H9 (cell line): ENCODE results near the gene LYPD6. TPM values are rescaled to one million over a fixed set of nuclear protein-coding genes. Genes with fewer than 3 reads are reported as not detected.

ENCODE experiments used
- DNase-seq: peaks from one replicate; pipeline ENCODE4 v3.0.0-alpha.2; 2017
- H2AFZ ChIP-seq: one replicate; pipeline ENCODE4 v1.6.1; 2013; ENCODE audit warnings: mild to moderate bottlenecking, low read length, control low read depth, moderate library complexity
- H2AK5ac ChIP-seq: 2 replicates; pipeline ENCODE4 v1.6.1; 2013; ENCODE audit warnings: low read length, control low read depth, mixed read lengths; ENCODE audit not compliant: insufficient read length
- H2BK120ac ChIP-seq: one replicate; pipeline ENCODE4 v1.6.1; 2013; ENCODE audit warnings: low read depth, mild to moderate bottlenecking, low read length, control low read depth, inconsistent platforms; ENCODE audit not compliant: poor library complexity, severe bottlenecking
- H2BK12ac ChIP-seq: 2 replicates; pipeline ENCODE4 v1.6.1; 2013; ENCODE audit warnings: low read length, control low read depth, mixed read lengths, low read depth; ENCODE audit not compliant: insufficient read length
- H2BK15ac ChIP-seq: 2 replicates; pipeline ENCODE4 v1.6.1; 2013; ENCODE audit warnings: low read depth, low read length, control low read depth
- H2BK20ac ChIP-seq: one replicate; pipeline ENCODE4 v1.6.1; 2013; ENCODE audit warnings: low read depth, mild to moderate bottlenecking, low read length, control low read depth, inconsistent platforms; ENCODE audit not compliant: poor library complexity, severe bottlenecking
- H2BK5ac ChIP-seq: 2 replicates; pipeline ENCODE4 v1.6.1; 2013; ENCODE audit warnings: low read length, control low read depth, mixed read lengths; ENCODE audit not compliant: insufficient read length
- H3K14ac ChIP-seq: 2 replicates; pipeline ENCODE4 v1.6.1; 2013; ENCODE audit warnings: low read length, control low read depth; ENCODE audit not compliant: insufficient read depth
- H3K18ac ChIP-seq: 2 replicates; pipeline ENCODE4 v1.6.1; 2013; ENCODE audit warnings: low read depth, mild to moderate bottlenecking, mixed read lengths, low read length, control low read depth; ENCODE audit not compliant: insufficient read length
- H3K23ac ChIP-seq: 2 replicates; pipeline ENCODE4 v1.6.1; 2013; ENCODE audit warnings: low read length, control low read depth, mixed read lengths, low read depth; ENCODE audit not compliant: insufficient read length
- H3K23me2 ChIP-seq: 2 replicates; pipeline ENCODE4 v1.6.1; 2013; ENCODE audit warnings: low read depth, mild to moderate bottlenecking, mixed read lengths, low read length, control low read depth; ENCODE audit not compliant: insufficient read length, poor library complexity, severe bottlenecking
- H3K27ac ChIP-seq: 2 replicates; pipeline ENCODE4 v1.5.1; 2013; ENCODE audit warnings: low read length, control low read depth, mixed read lengths, low read depth; ENCODE audit not compliant: insufficient read length
- H3K27me3 ChIP-seq: 2 replicates; pipeline ENCODE4 v1.6.1; 2013; ENCODE audit warnings: low read length, control low read depth, inconsistent platforms; ENCODE audit not compliant: insufficient read depth
- H3K4ac ChIP-seq: 2 replicates; pipeline ENCODE4 v1.6.1; 2013; ENCODE audit warnings: low read depth, mild to moderate bottlenecking, control low read depth, inconsistent platforms, low read length, moderate library complexity
- H3K4me1 ChIP-seq: 2 replicates; pipeline ENCODE4 v1.6.1; 2013; ENCODE audit warnings: low read length, control low read depth, inconsistent platforms; ENCODE audit not compliant: insufficient read depth
- H3K4me2 ChIP-seq: 2 replicates; pipeline ENCODE4 v1.6.1; 2013; ENCODE audit warnings: low read length, control low read depth, mixed read lengths; ENCODE audit not compliant: insufficient read length, insufficient read depth
- H3K56ac ChIP-seq: 2 replicates; pipeline ENCODE4 v1.6.1; 2013; ENCODE audit warnings: low read depth, mild to moderate bottlenecking, mixed read lengths, low read length, control low read depth; ENCODE audit not compliant: insufficient read length
- H3K79me1 ChIP-seq: 2 replicates; pipeline ENCODE4 v1.6.1; 2013; ENCODE audit warnings: low read depth, mild to moderate bottlenecking, moderate library complexity, low read length, control low read depth, inconsistent platforms; ENCODE audit not compliant: insufficient read depth, poor library complexity, severe bottlenecking
- H3K79me2 ChIP-seq: 2 replicates; pipeline ENCODE4 v1.6.1; 2013; ENCODE audit warnings: low read length, control low read depth, inconsistent platforms; ENCODE audit not compliant: insufficient read depth
- H3K9ac ChIP-seq: 2 replicates; pipeline ENCODE4 v1.6.1; 2013; ENCODE audit warnings: low read length, control low read depth, mixed read lengths; ENCODE audit not compliant: insufficient read length; ENCODE audit errors: extremely low read depth
- H3K9me3 ChIP-seq: one replicate; pipeline ENCODE4 v1.6.1; 2013; ENCODE audit warnings: low read depth, low read length, inconsistent platforms; ENCODE audit not compliant: control insufficient read depth
- H3T11ph ChIP-seq: one replicate; pipeline ENCODE4 v1.6.1; 2013; ENCODE audit warnings: mild to moderate bottlenecking, low read length, control low read depth, inconsistent platforms
- H4K20me1 ChIP-seq: one replicate; pipeline ENCODE4 v1.6.1; 2013; ENCODE audit not compliant: control insufficient read depth, insufficient read length, insufficient read depth
- H4K5ac ChIP-seq: 2 replicates; pipeline ENCODE4 v1.6.1; 2013; ENCODE audit warnings: low read depth, mild to moderate bottlenecking, mixed read lengths, low read length, control low read depth; ENCODE audit not compliant: insufficient read length
- H4K8ac ChIP-seq: replicated peaks from 2 replicates; pipeline ENCODE4 v1.6.1; 2013; ENCODE audit warnings: low read length, control low read depth, mixed read lengths, low read depth; ENCODE audit not compliant: insufficient read length
- H4K91ac ChIP-seq: 2 replicates; pipeline ENCODE4 v1.6.1; 2013; ENCODE audit warnings: low read depth, mild to moderate bottlenecking, moderate library complexity, mixed read lengths, low read length, control low read depth; ENCODE audit not compliant: insufficient read length
- H3K27ac Mint-ChIP-seq, 3 experiments: 2 replicates in 2 of 3; 3 replicates in 1 of 3; pipeline ENCODE4 v1.8.0; 2020 to 2021; ENCODE audit warnings: mixed read lengths in 3 of 3, mild to moderate bottlenecking in 1 of 3, moderate library complexity in 1 of 3
- H3K27me3 Mint-ChIP-seq: 2 replicates; pipeline ENCODE4 v1.8.0; 2021; ENCODE audit warnings: low read depth, mild to moderate bottlenecking, moderate library complexity, mixed read lengths
- H3K36me3 Mint-ChIP-seq, 3 experiments: 2 replicates in 2 of 3; 3 replicates in 1 of 3; pipeline ENCODE4 v1.8.0; 2020 to 2021; ENCODE audit warnings: low read depth in 3 of 3, mixed read lengths in 3 of 3; ENCODE audit not compliant: insufficient read depth in 1 of 3
- H3K4me1 Mint-ChIP-seq, 2 experiments: 2 replicates each; pipeline ENCODE4 v1.8.0; 2020; ENCODE audit warnings: mixed read lengths in 2 of 2
- H3K4me3 Mint-ChIP-seq, 2 experiments: 2 replicates in 1 of 2; 3 replicates in 1 of 2; pipeline ENCODE4 v1.8.0; 2020 to 2021; ENCODE audit warnings: mild to moderate bottlenecking in 2 of 2, mixed read lengths in 2 of 2, moderate library complexity in 1 of 2
- H3K9me3 Mint-ChIP-seq, 2 experiments: 2 replicates in 1 of 2; 3 replicates in 1 of 2; pipeline ENCODE4 v1.8.0; 2020; ENCODE audit warnings: mild to moderate bottlenecking in 2 of 2, mixed read lengths in 2 of 2, moderate library complexity in 1 of 2
- CTCF ChIP-seq: fragments of 200-600 bp; sonication (generic); conservative IDR thresholded peaks from 3 replicates; pipeline ENCODE4 v1.8.0; 2021; ENCODE audit warnings: antibody characterized with exemption, mild to moderate bottlenecking
- WGBS: extraction: QIAGEN DNeasy Blood & Tissue Kit; methylation state at CpG from one replicate; pipeline ENCODE4 v1.1.7; 2013; ENCODE audit warnings: missing lambda C conversion rate, low lambda C conversion rate, mixed read lengths; ENCODE audit not compliant: insufficient read length; ENCODE audit errors: extremely low coverage; 5-methylcytosine and 5-hydroxymethylcytosine counted together
- total RNA-seq: library from RNA; stranded (reverse); gene quantifications from 2 replicates; pipeline ENCODE4 v1.2.1, GENCODE V29; 2021

The LYPD6 gene
- total RNA-seq, 1 experiment from 2014 or later: 3.0 TPM

GRCh38 chr2:149332364-149332763 lies 2.0 kb downstream of the LYPD6 start:
- Histone ChIP-seq H2AK5ac (no peak overlapping the region), H3K23me2 (peaks cover 16% of the 10 kb centered on the region), H2BK20ac (no peak overlapping the region), H2BK5ac (no peak overlapping the region), H4K20me1 (no peaks in the 10 kb centered on the region), H3K9me3 (no peaks in the 10 kb centered on the region), H3K23ac (no peak overlapping the region), H3K56ac (no peak overlapping the region), H2BK15ac (no peak overlapping the region), H3K4me2 (no peak overlapping the region), H3K14ac (no peak overlapping the region), H3K27me3 (no peaks in the 10 kb centered on the region), H4K5ac (no peak overlapping the region), H3K9ac (no peak overlapping the region), H2AFZ (no peak overlapping the region), H3K27ac (no peak overlapping the region), H4K8ac (no peak overlapping the region), H3T11ph (no peak overlapping the region), H2BK120ac (no peak overlapping the region), H3K18ac (no peak overlapping the region), H3K79me2 (no peaks in the 10 kb centered on the region), H3K4ac (no peak overlapping the region), H3K4me1 (no peaks in the 10 kb centered on the region), H3K79me1 (peaks cover 3% of the 10 kb centered on the region), H4K91ac (no peak overlapping the region), H2BK12ac (no peak overlapping the region)
- peaks cover 0 to 9% (median 4%) of the 10 kb centered on the region in 3 experiments; a peak in 4 of 7 replicates for H3K36me3 Mint-ChIP-seq
- H3K4me1 Mint-ChIP-seq: peaks cover 19 to 24% of the 10 kb centered on the region in 2 experiments
- no peak for DNase-seq
- TF ChIP-seq CTCF: no peak
- WGBS: no CpG with 5 or more reads among the region's 2 CpGs
- H3K27ac Mint-ChIP-seq: no peak overlapping the region
- no peak overlapping the region for H3K4me3 Mint-ChIP-seq
- peaks cover 21% of the 10 kb centered on the region for H3K27me3 Mint-ChIP-seq
- peaks cover 0 to 2% of the 10 kb centered on the region in 2 experiments; a peak in 2 of 5 replicates for H3K9me3 Mint-ChIP-seq
